ENCODE measurements around the gene ZNF407. TPM values are rescaled to one million over a fixed set of nuclear protein-coding genes. Genes with fewer than 3 reads are reported as not detected.
A peak's percentile ranks its signal among the peaks of the same experiment; 100 is the strongest.

The ZNF407 gene
- total RNA-seq, 2 experiments from 2014 or later, result 16.6 to 17.0 TPM

DNA sequence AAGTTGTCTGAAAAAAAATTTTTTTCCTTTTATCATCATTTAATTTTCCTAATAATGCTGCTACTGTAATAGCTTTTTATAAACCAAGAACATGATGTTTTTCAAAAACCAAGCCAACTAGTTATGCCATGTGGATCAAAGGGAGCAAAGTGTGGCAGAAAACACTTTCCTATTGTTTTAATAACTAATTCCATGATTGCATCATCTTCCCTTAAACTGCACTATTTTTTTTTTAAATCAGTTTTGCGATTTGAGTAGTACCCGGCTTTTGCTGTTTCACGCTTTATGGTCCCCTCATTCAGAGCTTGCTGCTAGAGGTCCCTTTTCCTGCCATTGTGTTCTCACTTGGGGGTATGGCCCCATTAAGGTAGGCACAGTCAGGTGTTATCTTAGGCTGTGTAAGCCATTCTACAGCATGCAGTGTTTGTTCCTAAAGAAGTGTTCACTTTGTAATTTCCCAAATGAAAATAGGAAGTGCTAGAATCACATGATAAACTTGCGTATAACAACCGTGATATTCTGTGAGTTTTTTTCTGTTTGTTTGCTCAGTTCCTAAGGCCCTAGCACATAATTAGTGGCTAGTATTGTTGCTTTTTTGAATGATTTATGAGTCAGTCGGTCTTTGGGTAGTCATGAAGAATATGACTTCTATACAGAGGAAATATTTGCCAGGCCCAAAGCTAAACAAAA is 385.4 kb downstream of the ZNF407 start:
- POLR2A ChIA-PET, result no interaction called here
- CTCF ChIA-PET, result interaction anchor here (0.7 kb wide), 1 partner anchor 664 kb away, joined by 3 read pairs; no protein-coding TSS in a partner anchor
- Mint-ChIP-seq H3K27ac (no peak overlapping the region), H3K36me3 (ENCODE audit: low read depth) (no peaks in the 10 kb centered on the region), H3K4me1 (ENCODE audit: low read depth) (no peaks in the 10 kb centered on the region), H3K9me3 (ENCODE audit: insufficient read depth) (no peaks in the 10 kb centered on the region), H3K27me3 (ENCODE audit: low read depth) (no peaks in the 10 kb centered on the region), H3K4me3 (no peak overlapping the region)
- ATAC-seq, result no peak
- no peak for DNase-seq

DNA sequence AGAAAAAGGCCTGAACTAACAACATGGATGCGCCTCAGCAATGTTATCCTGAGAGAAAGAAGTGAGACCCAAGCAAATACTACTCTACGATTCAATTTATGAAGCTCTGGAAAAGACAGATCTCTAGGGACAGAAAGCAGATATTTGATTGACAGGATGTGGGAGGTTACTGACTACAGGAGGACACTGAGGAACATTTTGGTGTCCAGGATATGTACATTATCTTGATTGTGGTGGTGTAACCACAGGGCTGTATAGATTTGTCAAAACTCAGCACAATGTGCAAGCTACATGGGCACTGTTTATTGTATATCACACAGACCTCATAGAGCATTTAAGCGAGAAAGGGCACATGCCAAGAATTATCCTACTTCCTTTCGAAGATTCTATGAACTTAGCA is 391.5 kb downstream of the ZNF407 start:
- ChIA-PET POLR2A (no interaction called here), CTCF (no interaction called here)
- H3K27ac Mint-ChIP-seq, result no peak overlapping the region
- H3K27me3 Mint-ChIP-seq (ENCODE audit: low read depth), result no peaks in the 10 kb centered on the region
- no peak for DNase-seq
- H3K36me3 Mint-ChIP-seq (ENCODE audit: low read depth), result no peaks in the 10 kb centered on the region
- H3K9me3 Mint-ChIP-seq (ENCODE audit: insufficient read depth), result no peaks in the 10 kb centered on the region
- peaks cover 26% of the 10 kb centered on the region for H3K4me1 Mint-ChIP-seq (ENCODE audit: low read depth)
- no peak for ATAC-seq
- H3K4me3 Mint-ChIP-seq, result no peak overlapping the region

DNA sequence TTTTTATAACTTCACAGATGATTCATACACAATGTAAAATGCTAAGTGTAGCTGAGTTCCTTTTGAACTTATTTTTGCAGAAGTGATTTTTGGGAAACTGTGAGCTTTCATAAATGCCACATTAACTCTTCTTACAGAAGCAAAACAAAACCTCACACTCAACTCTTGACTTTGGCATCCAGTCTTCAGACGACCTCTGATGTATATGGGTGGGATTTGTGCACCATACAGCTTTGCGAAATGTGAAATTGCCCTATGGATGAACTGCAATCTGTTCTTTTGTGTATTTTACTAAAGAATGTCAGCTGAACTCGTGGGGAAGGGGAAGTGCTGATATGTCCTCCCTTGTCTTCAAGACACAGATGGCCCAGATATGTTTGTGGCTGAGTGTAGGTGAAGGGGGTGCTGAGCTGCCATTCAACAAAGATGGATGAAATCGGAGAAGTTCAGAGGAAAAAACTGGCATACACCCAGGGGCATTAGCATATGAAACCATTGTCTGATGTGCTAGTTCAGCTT is 393.0 kb downstream of the ZNF407 start:
- no peaks in the 10 kb centered on the region for H3K9me3 Mint-ChIP-seq (ENCODE audit: insufficient read depth)
- CTCF ChIA-PET, result interaction anchor here (0.7 to 1.4 kb wide), 5 partner anchors 18 to 94 kb away, joined by 3 to 4 read pairs (median 3); no protein-coding TSS in a partner anchor
- DNase-seq (no peak), ATAC-seq (no peak)
- POLR2A ChIA-PET, result interaction anchor here (1.1 to 1.2 kb wide), 3 partner anchors 80 to 220 kb away, joined by 3 to 4 read pairs (median 3); partner anchors contain the start of genes PTGR3 and TSHZ1
- no peak overlapping the region for H3K4me3 Mint-ChIP-seq
- H3K4me1 Mint-ChIP-seq (ENCODE audit: low read depth), result peaks cover 41% of the 10 kb centered on the region
- H3K27me3 Mint-ChIP-seq (ENCODE audit: low read depth), result no peaks in the 10 kb centered on the region
- no peaks in the 10 kb centered on the region for H3K36me3 Mint-ChIP-seq (ENCODE audit: low read depth)
- H3K27ac Mint-ChIP-seq, result peak overlapping the region; percentile 56

DNA sequence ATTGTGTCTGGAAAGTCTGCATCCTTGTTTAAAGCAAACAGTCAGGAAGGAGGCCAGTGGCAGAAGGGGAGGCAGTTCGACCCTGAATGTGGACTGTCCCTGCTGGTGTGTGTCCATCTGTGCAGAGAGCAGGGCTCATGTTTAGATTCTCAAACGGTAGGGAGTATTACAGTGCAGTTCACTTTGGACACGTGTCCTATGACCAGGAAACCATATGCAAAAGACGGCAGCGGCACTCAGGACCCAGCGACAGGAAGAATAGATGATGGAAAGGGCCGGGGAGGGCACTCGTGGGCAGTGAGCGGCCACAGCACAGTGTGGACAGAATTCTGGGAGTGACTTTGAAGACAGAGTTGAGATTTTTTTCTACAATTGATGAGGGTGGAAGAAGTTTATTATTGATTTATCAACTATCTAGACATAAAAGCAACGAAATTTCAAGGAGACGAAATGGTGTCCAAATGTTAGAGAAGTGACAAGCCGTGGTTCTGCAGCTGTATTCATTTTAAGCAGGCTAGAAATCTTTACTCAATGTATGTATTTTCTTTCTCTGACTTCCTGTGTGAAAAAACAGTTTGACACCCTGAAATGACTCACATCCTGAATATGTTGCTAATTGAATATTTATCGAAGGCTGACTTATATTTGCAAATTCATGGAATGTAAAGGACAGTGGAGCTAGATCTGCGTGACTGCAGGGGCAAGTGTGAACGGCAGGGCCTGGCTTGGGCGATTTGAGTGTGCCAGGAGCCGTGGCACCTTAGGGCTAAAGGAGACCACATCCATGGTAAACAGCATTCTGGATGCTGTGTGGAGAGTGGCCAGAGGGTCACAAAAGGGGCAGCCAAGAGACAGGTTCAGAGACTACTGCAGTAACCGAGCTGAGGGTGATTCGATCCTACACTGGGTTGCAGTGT is 397.1 kb downstream of the ZNF407 start:
- peaks cover 33% of the 10 kb centered on the region for H3K4me1 Mint-ChIP-seq (ENCODE audit: low read depth)
- H3K9me3 Mint-ChIP-seq (ENCODE audit: insufficient read depth), result no peaks in the 10 kb centered on the region

DNA sequence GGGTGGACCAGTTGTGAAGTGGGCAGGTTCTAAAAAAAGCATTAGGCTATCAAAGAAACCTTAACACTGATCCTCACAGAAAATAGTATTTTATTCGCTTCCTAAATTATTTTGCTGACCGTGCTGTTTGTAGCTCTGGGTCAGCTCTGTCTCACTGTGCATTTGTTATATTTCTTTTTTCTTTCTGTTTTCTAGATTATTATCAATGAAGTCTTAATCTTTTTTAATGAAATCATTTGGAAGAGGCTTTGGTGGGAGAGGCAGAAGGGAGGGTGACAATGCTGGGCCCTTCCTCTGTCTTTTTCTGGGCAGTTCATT is 397.7 kb downstream of the ZNF407 start:
- Mint-ChIP-seq H3K4me1 (ENCODE audit: low read depth) (peaks cover 30% of the 10 kb centered on the region), H3K36me3 (ENCODE audit: low read depth) (peaks cover 3% of the 10 kb centered on the region), H3K4me3 (no peak overlapping the region), H3K27ac (peak overlapping the region; percentile 91), H3K27me3 (ENCODE audit: low read depth) (no peaks in the 10 kb centered on the region), H3K9me3 (ENCODE audit: insufficient read depth) (no peaks in the 10 kb centered on the region)
- POLR2A ChIA-PET, result interaction anchor here (0.5 to 0.9 kb wide), 3 partner anchors 10 to 215 kb away, joined by 3 to 4 read pairs (median 3); partner anchors contain the start of gene TSHZ1
- ATAC-seq, result no peak
- CTCF ChIA-PET, result interaction anchor here (1.2 to 2.1 kb wide), 2 partner anchors 10 to 215 kb away, joined by 4 to 5 read pairs; partner anchors contain the start of gene TSHZ1
- DNase-seq, result no peak

More for the DNA sequence above, 397.1 kb downstream of the ZNF407 start:
- no peaks in the 10 kb centered on the region for H3K27me3 Mint-ChIP-seq (ENCODE audit: low read depth)
- H3K4me3 Mint-ChIP-seq, result peak overlapping the region; percentile 53
- ATAC-seq (peak; percentile 72), DNase-seq (peak; percentile 33)
- POLR2A ChIA-PET, result interaction anchor here (0.5 to 0.9 kb wide), 4 partner anchors 11 to 216 kb away, joined by 3 to 4 read pairs (median 4); partner anchors contain the start of gene TSHZ1
- H3K27ac Mint-ChIP-seq, result peak overlapping the region; percentile 91
- peaks cover 3% of the 10 kb centered on the region for H3K36me3 Mint-ChIP-seq (ENCODE audit: low read depth)
- CTCF ChIA-PET, result interaction anchor here (1.2 to 2.1 kb wide), 3 partner anchors 11 to 216 kb away, joined by 3 to 5 read pairs (median 4); partner anchors contain the start of gene TSHZ1

DNA sequence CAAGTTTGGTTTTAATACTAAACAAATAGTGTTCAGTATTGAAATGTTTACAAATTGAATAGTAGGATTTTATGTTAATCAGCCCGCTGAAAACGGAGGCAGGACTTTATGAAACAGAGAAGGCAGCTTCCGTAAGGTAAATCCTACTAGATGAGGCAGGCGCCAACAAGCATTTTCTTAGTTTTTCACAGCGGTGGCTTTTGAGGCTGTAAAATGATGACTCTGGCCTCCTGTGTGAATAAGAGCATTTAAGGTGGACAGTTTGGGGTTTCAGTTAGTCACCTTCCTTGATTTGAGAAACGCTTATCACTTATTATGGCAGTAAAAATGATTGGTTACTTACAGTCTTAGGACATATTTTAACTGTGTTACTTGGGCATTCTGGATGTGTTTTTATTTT is 398.4 kb downstream of the ZNF407 start:
- peaks cover 3% of the 10 kb centered on the region for H3K36me3 Mint-ChIP-seq (ENCODE audit: low read depth)
- H3K9me3 Mint-ChIP-seq (ENCODE audit: insufficient read depth), result no peaks in the 10 kb centered on the region
- ChIA-PET POLR2A (no interaction called here), CTCF (interaction anchor here (1.6 to 2.1 kb wide), 2 partner anchors 9 to 20 kb away, joined by 4 to 5 read pairs; no protein-coding TSS in a partner anchor)
- DNase-seq, result no peak
- no peak overlapping the region for H3K27ac Mint-ChIP-seq
- peaks cover 23% of the 10 kb centered on the region for H3K4me1 Mint-ChIP-seq (ENCODE audit: low read depth)
- no peaks in the 10 kb centered on the region for H3K27me3 Mint-ChIP-seq (ENCODE audit: low read depth)
- ATAC-seq, result no peak
- H3K4me3 Mint-ChIP-seq, result no peak overlapping the region

DNA sequence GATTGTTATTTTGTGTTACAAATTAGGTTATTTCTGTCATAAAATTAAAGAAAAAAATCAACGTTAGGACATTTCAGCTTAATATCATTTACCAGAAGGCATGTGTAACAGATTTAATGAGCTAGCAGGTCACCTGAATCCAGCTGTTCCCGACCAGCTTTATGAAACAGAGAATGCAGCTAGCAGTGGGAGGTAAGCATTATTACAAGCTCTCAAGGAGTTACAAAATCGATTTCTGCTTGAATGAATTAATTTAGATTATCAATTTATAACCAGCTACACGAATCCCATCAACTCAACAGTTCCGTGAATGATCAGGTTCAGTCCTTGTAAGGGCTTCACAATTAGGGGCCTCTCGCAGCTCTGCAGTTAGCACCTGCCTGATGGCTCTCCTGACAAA is 399.3 kb downstream of the ZNF407 start:
- ChIA-PET POLR2A (interaction anchor here (1.2 kb wide), 1 partner anchor 74 kb away, joined by 5 read pairs; no protein-coding TSS in a partner anchor), CTCF (interaction anchor here (0.8 to 2.1 kb wide), 3 partner anchors 8 to 22 kb away, joined by 3 to 5 read pairs (median 4); no protein-coding TSS in a partner anchor)
- H3K27ac Mint-ChIP-seq, result no peak overlapping the region
- no peak overlapping the region for H3K4me3 Mint-ChIP-seq
- ATAC-seq (no peak), DNase-seq (no peak)
- H3K36me3 Mint-ChIP-seq (ENCODE audit: low read depth), result peaks cover 3% of the 10 kb centered on the region
- peaks cover 22% of the 10 kb centered on the region for H3K4me1 Mint-ChIP-seq (ENCODE audit: low read depth)
- H3K27me3 Mint-ChIP-seq (ENCODE audit: low read depth), result no peaks in the 10 kb centered on the region
- H3K9me3 Mint-ChIP-seq (ENCODE audit: insufficient read depth), result no peaks in the 10 kb centered on the region

DNA sequence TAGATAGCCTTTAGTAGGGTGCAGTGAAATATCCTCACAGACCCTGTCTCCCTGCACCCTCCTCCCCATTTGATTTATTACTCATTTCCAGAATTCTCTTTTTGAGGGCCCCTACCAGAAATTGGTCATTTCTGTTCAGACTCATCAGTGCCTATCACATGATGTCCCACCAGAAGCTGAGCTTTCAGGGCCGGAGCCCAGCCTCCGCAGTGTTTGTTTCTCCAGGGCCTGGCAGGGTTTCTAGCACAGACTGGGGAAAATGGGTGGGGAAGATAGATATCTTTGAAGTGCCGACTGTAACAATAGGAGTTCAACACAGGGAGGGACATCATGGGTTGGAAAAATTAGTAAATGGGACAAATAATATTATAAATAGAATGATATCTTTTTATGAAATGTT is 403.2 kb downstream of the ZNF407 start:
- peaks cover 3% of the 10 kb centered on the region for H3K36me3 Mint-ChIP-seq (ENCODE audit: low read depth)
- H3K27ac Mint-ChIP-seq, result no peak overlapping the region
- CTCF ChIA-PET, result no interaction called here
- no peak overlapping the region for H3K4me3 Mint-ChIP-seq
- no peak for DNase-seq
- H3K9me3 Mint-ChIP-seq (ENCODE audit: insufficient read depth), result no peaks in the 10 kb centered on the region
- POLR2A ChIA-PET, result no interaction called here
- no peaks in the 10 kb centered on the region for H3K4me1 Mint-ChIP-seq (ENCODE audit: low read depth)
- no peaks in the 10 kb centered on the region for H3K27me3 Mint-ChIP-seq (ENCODE audit: low read depth)
- ATAC-seq, result no peak

DNA sequence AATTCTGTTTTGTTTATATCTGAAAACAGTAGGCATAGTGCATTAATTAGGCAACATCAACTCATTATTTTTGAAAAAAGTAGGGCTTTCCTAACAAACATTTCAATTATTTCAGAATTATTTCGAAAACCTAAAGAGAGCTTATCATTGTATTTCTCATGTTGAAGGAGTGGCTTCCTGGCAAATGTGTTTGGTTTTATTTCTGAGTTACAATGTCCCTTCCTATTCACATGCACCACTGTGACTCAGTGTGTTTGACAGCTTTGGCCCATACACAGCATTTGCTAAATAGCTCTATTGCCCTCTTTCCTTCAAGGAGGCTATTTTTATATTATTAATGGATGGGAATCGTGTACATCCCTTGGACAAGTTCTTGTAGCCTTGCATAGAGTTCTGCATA is 405.4 kb downstream of the ZNF407 start:
- H3K4me3 Mint-ChIP-seq, result no peak overlapping the region
- ChIA-PET POLR2A (no interaction called here), CTCF (no interaction called here)
- no peak overlapping the region for H3K27ac Mint-ChIP-seq
- H3K9me3 Mint-ChIP-seq (ENCODE audit: insufficient read depth), result no peaks in the 10 kb centered on the region
- ATAC-seq, result no peak
- no peaks in the 10 kb centered on the region for H3K4me1 Mint-ChIP-seq (ENCODE audit: low read depth)
- no peaks in the 10 kb centered on the region for H3K27me3 Mint-ChIP-seq (ENCODE audit: low read depth)
- DNase-seq, result no peak
- H3K36me3 Mint-ChIP-seq (ENCODE audit: low read depth), result peaks cover 3% of the 10 kb centered on the region

DNA sequence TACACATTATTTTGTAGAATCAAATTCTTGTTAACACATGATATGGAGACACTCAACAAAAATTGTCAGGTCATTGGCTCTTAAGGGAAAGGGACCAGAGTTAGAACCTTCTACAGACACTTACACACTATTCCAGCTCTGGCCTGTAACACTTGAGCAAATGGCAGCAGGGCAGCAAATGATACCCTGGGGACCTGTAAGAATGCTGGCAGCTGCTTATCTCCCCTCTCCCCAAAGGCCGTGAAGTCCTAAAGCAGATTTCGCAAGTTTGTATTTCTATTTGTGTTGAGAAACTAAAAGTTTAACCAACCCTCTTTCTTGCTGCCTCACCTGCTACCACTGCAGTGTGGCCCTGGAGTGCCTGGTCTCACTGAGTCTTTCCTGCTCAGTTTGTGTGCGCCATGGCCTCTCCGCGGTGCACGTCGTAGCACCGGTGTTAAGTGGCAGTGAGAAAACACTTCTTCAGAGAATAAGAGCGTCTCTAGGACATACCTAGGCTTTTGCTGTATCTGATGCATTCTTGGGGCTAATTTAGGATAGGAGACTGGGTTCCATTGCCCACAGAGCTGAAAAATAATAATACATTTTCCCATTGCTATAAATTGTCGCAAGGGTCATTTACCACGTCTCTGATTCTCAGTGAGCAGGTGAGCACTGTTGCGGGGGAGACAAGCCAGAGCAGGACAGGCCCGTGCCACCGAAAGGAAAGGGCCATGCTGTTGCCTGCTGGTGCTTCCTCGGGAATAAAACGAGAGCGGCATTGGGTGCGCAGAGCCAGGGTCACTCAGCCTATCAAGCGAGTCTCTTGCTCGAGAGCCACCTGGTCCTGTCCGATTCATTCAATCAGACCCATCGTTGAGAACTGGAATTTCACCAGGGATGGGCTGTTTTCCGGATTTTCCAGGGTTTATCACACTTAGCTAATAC is 406.4 kb downstream of the ZNF407 start:
- Mint-ChIP-seq H3K36me3 (ENCODE audit: low read depth) (no peaks in the 10 kb centered on the region), H3K4me3 (no peak overlapping the region), H3K27ac (no peak overlapping the region), H3K9me3 (ENCODE audit: insufficient read depth) (no peaks in the 10 kb centered on the region), H3K4me1 (ENCODE audit: low read depth) (no peaks in the 10 kb centered on the region), H3K27me3 (ENCODE audit: low read depth) (no peaks in the 10 kb centered on the region)
- ATAC-seq (no peak), DNase-seq (no peak)
- POLR2A ChIA-PET, result no interaction called here
- CTCF ChIA-PET, result interaction anchor here (1.9 kb wide), 1 partner anchor 8 kb away, joined by 5 read pairs; no protein-coding TSS in a partner anchor

DNA sequence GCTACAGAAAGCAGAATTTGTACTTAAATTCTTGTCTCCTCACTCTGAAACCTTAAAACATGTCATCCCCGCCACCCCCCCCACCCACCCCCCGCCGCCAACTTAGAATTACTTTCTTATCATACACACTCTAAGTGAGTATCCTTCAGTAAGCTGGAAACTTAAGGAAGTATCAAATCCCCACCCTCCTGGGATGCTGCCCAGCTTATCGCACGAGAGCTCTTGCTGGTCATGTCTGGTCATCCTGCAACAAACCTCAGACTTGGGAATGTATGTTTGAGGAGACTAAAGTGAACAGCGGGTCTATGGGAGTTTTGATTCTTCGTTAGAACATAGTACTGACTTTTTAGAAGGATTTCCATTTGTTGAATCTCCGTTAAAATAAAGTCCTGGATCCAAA is 408.0 kb downstream of the ZNF407 start:
- POLR2A ChIA-PET, result interaction anchor here (0.7 kb wide), 1 partner anchor 10 kb away, joined by 3 read pairs; no protein-coding TSS in a partner anchor
- Mint-ChIP-seq H3K9me3 (ENCODE audit: insufficient read depth) (no peaks in the 10 kb centered on the region), H3K4me3 (no peak overlapping the region), H3K36me3 (ENCODE audit: low read depth) (no peaks in the 10 kb centered on the region), H3K27ac (no peak overlapping the region), H3K27me3 (ENCODE audit: low read depth) (no peaks in the 10 kb centered on the region), H3K4me1 (ENCODE audit: low read depth) (no peaks in the 10 kb centered on the region)
- DNase-seq (no peak), ATAC-seq (no peak)
- CTCF ChIA-PET, result interaction anchor here (1.9 kb wide), 1 partner anchor 10 kb away, joined by 5 read pairs; no protein-coding TSS in a partner anchor
